HepG2 (cell line): ENCODE results near the gene PRSS36. TPM values are rescaled to one million over a fixed set of nuclear protein-coding genes. Genes with fewer than 3 reads are reported as not detected.

Source experiments
- ATAC-seq: fragments of 200-7000 bp; cut with Tn5 transposase; 3 replicates; pipeline ENCODE4 v1.9.1; 2020; ENCODE audit warnings: mild to moderate bottlenecking, moderate library complexity
- BruUV-seq: library from RNA; stranded (reverse); fragments of 400-500 nt; replicated peaks from 2 replicates; lab custom pipeline; 2021; lab: Mats Ljungman, UMichigan
- CTCF ChIA-PET: fragments of 300-600 bp; formaldehyde crosslinking; extraction: SDS; loops from one replicate; lab custom pipeline; 2021; ENCODE audit warnings: low total read pairs, inconsistent platforms, low intra/inter-chr PET ratio; lab: Yijun Ruan, JAX
- POLR2A ChIA-PET: fragments of 350-600 bp; sonication (Branson Sonifier 250); formaldehyde crosslinking; loops from one replicate; lab custom pipeline; 2020; ENCODE audit warnings: antibody characterized with exemption, inconsistent platforms; lab: Yijun Ruan, JAX
- DNase-seq: peaks from one replicate; pipeline ENCODE4 v3.0.0-alpha.2; 2015; ENCODE audit warnings: low spot score
- FAIRE-seq: peaks from 3 replicates; lab custom pipeline; 2011; peaks lifted over from hg19 to GRCh38; lab: Jason Lieb, UNC
- H2AFZ ChIP-seq: one replicate; pipeline ENCODE4 v1.6.1; 2011; ENCODE audit warnings: low read length, inconsistent platforms
- H3K27ac ChIP-seq: fragments of 300-600 bp; 3 replicates; pipeline ENCODE4 v1.8.0; 2011; ENCODE audit warnings: mixed run types, mild to moderate bottlenecking, mixed read lengths, low read length, inconsistent platforms; ENCODE audit not compliant: insufficient read depth; ENCODE audit errors: extremely low read length
- H3K27me3 ChIP-seq, 2 experiments: fragments of 200-600 bp in 1 of 2; 2 replicates in 1 of 2; 3 replicates in 1 of 2; pipeline versions ENCODE4 v1.6.0 to v1.8.0; 2011; ENCODE audit warnings: low read length in 2 of 2, mild to moderate bottlenecking in 2 of 2, moderate library complexity in 2 of 2, inconsistent platforms in 1 of 2; ENCODE audit not compliant: insufficient read depth in 2 of 2, control insufficient read depth in 1 of 2
- H3K36me3 ChIP-seq, 2 experiments: fragments of 200-600 bp in 1 of 2; replicated peaks in 1 of 2; 2 replicates in 1 of 2; 3 replicates in 1 of 2; pipeline versions ENCODE4 v1.5.1 to v1.8.0; 2011; ENCODE audit warnings: low read length in 2 of 2, inconsistent platforms in 1 of 2; ENCODE audit not compliant: insufficient read depth in 2 of 2, control insufficient read depth in 1 of 2
- H3K4me1 ChIP-seq: 2 replicates; pipeline ENCODE4 v1.5.1; 2012; ENCODE audit warnings: low read length, inconsistent platforms; ENCODE audit not compliant: insufficient read depth
- H3K4me2 ChIP-seq: 2 replicates; pipeline ENCODE4 v1.6.0; 2011; ENCODE audit warnings: low read depth, low read length, inconsistent platforms
- H3K4me3 ChIP-seq, 3 experiments: fragments of 200-600 bp in 1 of 3; sonication (generic), shearing (Covaris generic) in 1 of 3; replicated peaks in 1 of 3; 2 replicates each; pipeline ENCODE4 v1.5.1; 2011 to 2016; ENCODE audit warnings: low read length in 3 of 3, inconsistent platforms in 2 of 3, low read depth in 2 of 3, mild to moderate bottlenecking in 2 of 3, control low read depth in 1 of 3, mixed read lengths in 1 of 3; ENCODE audit not compliant: insufficient read depth in 1 of 3
- H3K79me2 ChIP-seq: one replicate; pipeline ENCODE4 v1.6.1; 2011; ENCODE audit warnings: low read length, inconsistent platforms; ENCODE audit not compliant: insufficient read depth
- H3K9ac ChIP-seq: 2 replicates; pipeline ENCODE4 v1.6.0; 2011; ENCODE audit warnings: mild to moderate bottlenecking, low read depth, low read length, inconsistent platforms; ENCODE audit not compliant: insufficient read depth
- H3K9me3 ChIP-seq: 2 replicates; pipeline ENCODE4 v1.5.1; 2012; ENCODE audit warnings: mild to moderate bottlenecking, low read length
- H4K20me1 ChIP-seq: 2 replicates; pipeline ENCODE4 v1.6.0; 2011; ENCODE audit warnings: inconsistent platforms, mild to moderate bottlenecking, low read length, moderate library complexity; ENCODE audit not compliant: insufficient read depth
- POLR2G ChIP-seq: fragments of 200-400 bp; formaldehyde crosslinking; IDR thresholded peaks from 2 replicates; pipeline ENCODE4 v1.6.1; 2018; ENCODE audit warnings: mild to moderate bottlenecking, low read depth, low read length, moderate library complexity
- RBM22 ChIP-seq: fragments of 200-400 bp; formaldehyde crosslinking; optimal IDR thresholded peaks from 2 replicates; pipeline ENCODE3; 2017; ENCODE audit warnings: mild to moderate bottlenecking, low read length, moderate library complexity
- SP5 ChIP-seq: IDR thresholded peaks from 2 replicates; pipeline ENCODE4 v1.6.1; 2016; ENCODE audit warnings: low read depth, borderline replicate concordance
- ZNF230 ChIP-seq: sonication (generic); formaldehyde crosslinking; IDR thresholded peaks from 2 replicates; pipeline ENCODE4 v1.4.0; 2020; ENCODE audit warnings: mild to moderate bottlenecking, missing genetic modification reagents
- ZNF562 ChIP-seq: sonication (generic); formaldehyde crosslinking; IDR thresholded peaks from 2 replicates; pipeline ENCODE4 v1.8.0; 2022; ENCODE audit warnings: missing genetic modification reagents, borderline replicate concordance
- WGBS: methylation state at CpG from one replicate; pipeline ENCODE4 v1.1.6; 2017; ENCODE audit warnings: low lambda C conversion rate; 5-methylcytosine and 5-hydroxymethylcytosine counted together
- in situ Hi-C: cut with HindIII; loops from 2 replicates; pipeline ENCODE4 v1.10.0; 2017; ENCODE audit warnings: low pct_unique_long_range_greater_than_20kb; ENCODE audit not compliant: extremely low pct_ligation_motif_present
- intact Hi-C: fragments of 100-400 bp; cut with micrococcal nuclease; formaldehyde crosslinking; loops from one replicate; pipeline ENCODE4 v1.10.0; 2022; ENCODE audit not compliant: unreplicated experiment
- polyA plus RNA-seq, 8 experiments: library from polyadenylated mRNA; depleted of rRNA in 3 of 8; stranded (reverse) in 7 of 8; unstranded in 1 of 8; fragments of >200 nt; fragmentation: Illumina TruSeq in 4 of 8; extraction: Trizol in 4 of 8; gene quantifications; 2 replicates each; pipeline versions ENCODE4 v1.2.1 to v1.2.3, GENCODE V29; 2011 to 2016; ENCODE audit warnings: low read depth in 4 of 8, missing spikeins in 1 of 8, mixed read lengths in 1 of 8; ENCODE audit not compliant: insufficient read depth in 1 of 8
- total RNA-seq, 5 experiments: library from RNA; depleted of rRNA; stranded (reverse); fragments of >200 nt; fragmentation: Illumina TruSeq; extraction: Trizol; gene quantifications; 2 replicates each; pipeline ENCODE4 v1.2.3, GENCODE V29; 2016; ENCODE audit warnings: low read depth in 1 of 5
- TF ChIP-seq, protein P1 (sequence below): sonication (generic); formaldehyde crosslinking; IDR thresholded peaks from 2 replicates; pipeline ENCODE4 v1.4.0; 2020; ENCODE audit warnings: missing genetic modification reagents

The PRSS36 gene
- total and polyA plus RNA-seq, 2 of the 13 experiments (the other 11 are each of a cell fraction or from before 2014, with no cell fraction given): 1.5 to 2.1 TPM

DNA sequence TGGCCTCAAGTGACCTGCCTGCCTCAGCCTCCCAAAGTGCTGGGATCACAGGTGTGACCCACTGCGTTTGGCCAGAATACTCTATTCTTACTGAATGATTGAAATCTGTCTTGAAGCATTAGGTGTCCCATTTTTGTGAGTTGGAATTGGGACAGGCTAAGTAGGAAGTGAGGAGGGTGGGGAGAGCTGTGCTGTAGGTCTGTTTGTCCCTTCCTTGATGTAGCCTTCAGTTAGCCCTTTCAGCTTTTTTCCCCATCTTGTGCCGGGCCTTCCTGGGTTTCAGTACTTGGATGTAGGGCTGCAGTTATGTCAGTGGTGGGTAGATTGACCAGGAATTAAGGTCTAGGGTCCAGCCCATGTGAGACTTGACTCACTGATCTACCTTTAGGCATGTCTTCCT lies 44.0 kb upstream of the PRSS36 start:
- Histone ChIP-seq H3K4me2 (no peak overlapping the region), H3K79me2 (no peaks in the 10 kb centered on the region), H4K20me1 (peaks cover 37% of the 10 kb centered on the region), H3K27ac (no peak overlapping the region), H3K9me3 (no peaks in the 10 kb centered on the region)
- DNase-seq: no peak
- WGBS: 90% methylated on average over 2 of the region's 2 CpGs
- POLR2A ChIA-PET: interaction anchor here (1.2 to 2.0 kb wide), 3 partner anchors 8 to 14 kb away, joined by 4 to 9 read pairs (median 5); partner anchors contain the start of gene FUS
- TF ChIP-seq ZNF230 (CRISPR knock-in tag): 0 out of 2 replicates have a peak, but pooled peaks have one; percentile 51
- peak; percentile 48 for TF ChIP-seq POLR2G
- TF ChIP-seq, protein P1, sequence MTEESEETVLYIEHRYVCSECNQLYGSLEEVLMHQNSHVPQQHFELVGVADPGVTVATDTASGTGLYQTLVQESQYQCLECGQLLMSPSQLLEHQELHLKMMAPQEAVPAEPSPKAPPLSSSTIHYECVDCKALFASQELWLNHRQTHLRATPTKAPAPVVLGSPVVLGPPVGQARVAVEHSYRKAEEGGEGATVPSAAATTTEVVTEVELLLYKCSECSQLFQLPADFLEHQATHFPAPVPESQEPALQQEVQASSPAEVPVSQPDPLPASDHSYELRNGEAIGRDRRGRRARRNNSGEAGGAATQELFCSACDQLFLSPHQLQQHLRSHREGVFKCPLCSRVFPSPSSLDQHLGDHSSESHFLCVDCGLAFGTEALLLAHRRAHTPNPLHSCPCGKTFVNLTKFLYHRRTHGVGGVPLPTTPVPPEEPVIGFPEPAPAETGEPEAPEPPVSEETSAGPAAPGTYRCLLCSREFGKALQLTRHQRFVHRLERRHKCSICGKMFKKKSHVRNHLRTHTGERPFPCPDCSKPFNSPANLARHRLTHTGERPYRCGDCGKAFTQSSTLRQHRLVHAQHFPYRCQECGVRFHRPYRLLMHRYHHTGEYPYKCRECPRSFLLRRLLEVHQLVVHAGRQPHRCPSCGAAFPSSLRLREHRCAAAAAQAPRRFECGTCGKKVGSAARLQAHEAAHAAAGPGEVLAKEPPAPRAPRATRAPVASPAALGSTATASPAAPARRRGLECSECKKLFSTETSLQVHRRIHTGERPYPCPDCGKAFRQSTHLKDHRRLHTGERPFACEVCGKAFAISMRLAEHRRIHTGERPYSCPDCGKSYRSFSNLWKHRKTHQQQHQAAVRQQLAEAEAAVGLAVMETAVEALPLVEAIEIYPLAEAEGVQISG (CRISPR knock-in tag): no peak
- no peak for TF ChIP-seq SP5
- TF ChIP-seq ZNF562 (CRISPR knock-in tag): no peak
- peak; percentile 62 for TF ChIP-seq RBM22
- TF ChIP-seq, all 625 proteins: peak for 3
- CTCF ChIA-PET: no interaction called here
- no peak overlapping the region for H2AFZ ChIP-seq
- intact Hi-C loops: no loop called here
- peaks cover 38 to 69% of the 10 kb centered on the region in 2 experiments for H3K36me3 ChIP-seq
- in situ Hi-C loops: no loop called here
- no peaks in the 10 kb centered on the region for H3K27me3 ChIP-seq
- ATAC-seq (no peak; the same call in 2 of the 3 replicates), FAIRE-seq (no peak)
- H3K4me3 ChIP-seq: no peak overlapping the region
- H3K9ac ChIP-seq: no peak overlapping the region
- 0 out of 2 replicates have a peak, but pooled peaks cover 2% of the 10 kb centered on the region for H3K4me1 ChIP-seq
- no TSS peak for BruUV-seq
